ENCODE measurements around the gene WSCD1. TPM values are rescaled to one million over a fixed set of nuclear protein-coding genes. Genes with fewer than 3 reads are reported as not detected.

The WSCD1 gene
- total RNA-seq, 1 experiment from 2014 or later = 0.45 TPM

GRCh38 chr17:6070913-6071511, 833 bp downstream of the WSCD1 start:
- Mint-ChIP-seq H3K27me3 (ENCODE audit: unreplicated experiment) (peaks cover 83% of the 10 kb centered on the region), H3K27ac (ENCODE audit: unreplicated experiment) (no peak overlapping the region), H3K4me1 (ENCODE audit: low read depth, unreplicated experiment) (peaks cover 14% of the 10 kb centered on the region), H3K9me3 (ENCODE audit: low read depth, unreplicated experiment) (no peaks in the 10 kb centered on the region), H3K4me3 (ENCODE audit: low read depth, unreplicated experiment) (no peak overlapping the region), H3K36me3 (ENCODE audit: insufficient read depth, unreplicated experiment) (no peaks in the 10 kb centered on the region)
- BruUV-seq (replicated peaks) = no TSS peak
- DNase-seq = no peak
- intact Hi-C loops (cut with micrococcal nuclease; ENCODE audit: unreplicated experiment) = loop anchor here (10.0 kb wide), 1 partner anchor 476 kb away; no protein-coding TSS in a partner anchor
- CTCF ChIA-PET = no interaction called here
- no peak for TF ChIP-seq CTCF (IDR thresholded peaks at IDR 0.05; ENCODE audit: unreplicated experiment)

GRCh38 chr17:6071528-6072065, 1.4 kb downstream of the WSCD1 start:
- no peak for TF ChIP-seq CTCF (IDR thresholded peaks at IDR 0.05; ENCODE audit: unreplicated experiment)
- H3K9me3 Mint-ChIP-seq (ENCODE audit: low read depth, unreplicated experiment) = no peaks in the 10 kb centered on the region
- H3K4me1 Mint-ChIP-seq (ENCODE audit: low read depth, unreplicated experiment) = peaks cover 14% of the 10 kb centered on the region
- H3K36me3 Mint-ChIP-seq (ENCODE audit: insufficient read depth, unreplicated experiment) = no peaks in the 10 kb centered on the region
- no peak for DNase-seq
- BruUV-seq (replicated peaks) = no TSS peak
- intact Hi-C loops (cut with micrococcal nuclease; ENCODE audit: unreplicated experiment) = loop anchor here (10.0 kb wide), 1 partner anchor 477 kb away; no protein-coding TSS in a partner anchor
- H3K27ac Mint-ChIP-seq (ENCODE audit: unreplicated experiment) = no peak overlapping the region
- CTCF ChIA-PET = no interaction called here
- peaks cover 83% of the 10 kb centered on the region for H3K27me3 Mint-ChIP-seq (ENCODE audit: unreplicated experiment)
- H3K4me3 Mint-ChIP-seq (ENCODE audit: low read depth, unreplicated experiment) = no peak overlapping the region

GRCh38 chr17:6072157-6072556, 2.0 kb downstream of the WSCD1 start:
- H3K36me3 Mint-ChIP-seq (ENCODE audit: insufficient read depth, unreplicated experiment) = no peaks in the 10 kb centered on the region
- no peaks in the 10 kb centered on the region for H3K9me3 Mint-ChIP-seq (ENCODE audit: low read depth, unreplicated experiment)
- TF ChIP-seq CTCF (IDR thresholded peaks at IDR 0.05; ENCODE audit: unreplicated experiment) = no peak
- CTCF ChIA-PET = no interaction called here
- no peak for DNase-seq
- H3K4me1 Mint-ChIP-seq (ENCODE audit: low read depth, unreplicated experiment) = peaks cover 14% of the 10 kb centered on the region
- H3K27me3 Mint-ChIP-seq (ENCODE audit: unreplicated experiment) = peaks cover 81% of the 10 kb centered on the region
- H3K4me3 Mint-ChIP-seq (ENCODE audit: low read depth, unreplicated experiment) = no peak overlapping the region
- H3K27ac Mint-ChIP-seq (ENCODE audit: unreplicated experiment) = no peak overlapping the region
- intact Hi-C loops (cut with micrococcal nuclease; ENCODE audit: unreplicated experiment) = loop anchor here (10.0 kb wide), 1 partner anchor 477 kb away; no protein-coding TSS in a partner anchor
- BruUV-seq (replicated peaks) = no TSS peak

- intact Hi-C loops (cut with micrococcal nuclease; ENCODE audit: unreplicated experiment) = loop anchor here (10.0 kb wide), 1 partner anchor 478 kb away; no protein-coding TSS in a partner anchor
- Mint-ChIP-seq H3K27me3 (ENCODE audit: unreplicated experiment) (peaks cover 81% of the 10 kb centered on the region), H3K27ac (ENCODE audit: unreplicated experiment) (no peak overlapping the region), H3K4me1 (ENCODE audit: low read depth, unreplicated experiment) (peaks cover 14% of the 10 kb centered on the region), H3K9me3 (ENCODE audit: low read depth, unreplicated experiment) (no peaks in the 10 kb centered on the region), H3K36me3 (ENCODE audit: insufficient read depth, unreplicated experiment) (no peaks in the 10 kb centered on the region), H3K4me3 (ENCODE audit: low read depth, unreplicated experiment) (no peak overlapping the region)
- TF ChIP-seq CTCF (IDR thresholded peaks at IDR 0.05; ENCODE audit: unreplicated experiment) = no peak
- no peak for DNase-seq
- CTCF ChIA-PET = no interaction called here
- no TSS peak for BruUV-seq (replicated peaks)
Measured at GRCh38 chr17:6072611-6073010, 2.4 kb downstream of the WSCD1 start.

Data from Calu3 (cell line).